SK-N-DZ (cell line): ENCODE measurements around the gene FOXRED2.
"Not testable (repeated sequence)": the region's sequence is repeated elsewhere in the genome, so short reads cannot be mapped to it uniquely, and the experiment has no call there.

Experiments
- DNase-seq: peaks from one replicate; pipeline ENCODE4 v3.0.0-alpha.2; 2015; ENCODE audit warnings: low spot score

FOXRED2 gene

GRCh38 chr22:36519906-36520305 lies 13.1 kb upstream of the FOXRED2 start:
- DNase-seq = not testable (repeated sequence)

GRCh38 chr22:36514766-36515165 lies 7.9 kb upstream of the FOXRED2 start:
- no peak for DNase-seq

GRCh38 chr22:36512991-36513390 lies 6.2 kb upstream of the FOXRED2 start:
- DNase-seq = no peak

- no peak for DNase-seq
Measured at GRCh38 chr22:36512333-36512732, 5.5 kb upstream of the FOXRED2 start.

GRCh38 chr22:36510966-36511881 lies 4.4 kb upstream of the FOXRED2 start:
- peak; percentile 58 for DNase-seq

- DNase-seq = no peak
Measured at GRCh38 chr22:36510384-36510783, 3.5 kb upstream of the FOXRED2 start.

- DNase-seq = no peak
Measured at GRCh38 chr22:36507518-36508010, 724 bp upstream of the FOXRED2 start.

- no peak for DNase-seq
Measured at GRCh38 chr22:36505998-36506635, 723 bp downstream of the FOXRED2 start.

- DNase-seq = no peak
Measured at GRCh38 chr22:36497910-36498665, 8.8 kb downstream of the FOXRED2 start.

- no peak for DNase-seq
Measured at GRCh38 chr22:36493690-36494110, 13.1 kb downstream of the FOXRED2 start.

GRCh38 chr22:36492109-36492508 lies 14.7 kb downstream of the FOXRED2 start:
- DNase-seq = no peak

GRCh38 chr22:36491155-36491554 lies 15.7 kb downstream of the FOXRED2 start:
- DNase-seq = no peak

GRCh38 chr22:36486619-36487384 lies 20.0 kb downstream of the FOXRED2 start:
- peak; percentile 51 for DNase-seq

- DNase-seq = peak; percentile 97
Measured at GRCh38 chr22:36481393-36482168, 25.3 kb downstream of the FOXRED2 start, which contains the start of gene TXN2. TXN2 (minus strand) TSS chr22:36481640; CDS start chr22:36480837, 803 bp downstream.

- no peak for DNase-seq
Measured at GRCh38 chr22:36480941-36481392, 25.9 kb downstream of the FOXRED2 start.

GRCh38 chr22:36478966-36479365 lies 27.9 kb downstream of the FOXRED2 start:
- DNase-seq = no peak

- DNase-seq = no peak
Measured at GRCh38 chr22:36475341-36475740, 31.5 kb downstream of the FOXRED2 start.

GRCh38 chr22:36472689-36473088 lies 34.2 kb downstream of the FOXRED2 start:
- no peak for DNase-seq

GRCh38 chr22:36471341-36471821 lies 35.5 kb downstream of the FOXRED2 start:
- no peak for DNase-seq

GRCh38 chr22:36470994-36471331 lies 35.9 kb downstream of the FOXRED2 start:
- no peak for DNase-seq
